ENCODE data around the gene TEX2. TPM values are rescaled to one million over a fixed set of nuclear protein-coding genes. Genes with fewer than 3 reads are reported as not detected.

TEX2 gene
- total and polyA plus RNA-seq, 9 of the 15 experiments (the other 6 are each of a cell fraction or from before 2014, with no cell fraction given) = 4.1 to 27.6 (median 19.3) TPM

- ChIA-PET POLR2A (no interaction called here), CTCF (ENCODE audit: low intra/inter-chr PET ratio) (interaction anchor here (0.6 kb wide), 2 partner anchors 214 to 231 kb away, joined by 3 to 6 read pairs; no protein-coding TSS in a partner anchor)
- H3K4me2 ChIP-seq (ENCODE audit: insufficient read depth, low read length) = no peak overlapping the region
- no peaks in the 10 kb centered on the region for H3K9me1 ChIP-seq (ENCODE audit: control insufficient read depth, insufficient read depth, low read length)
- H3K36me3 ChIP-seq (ENCODE audit: control insufficient read depth, insufficient read depth, low read length) = no peaks in the 10 kb centered on the region
- no peaks in the 10 kb centered on the region for H3K79me2 ChIP-seq (ENCODE audit: control insufficient read depth, insufficient read depth, low read length)
- intact Hi-C loops (cut with micrococcal nuclease) = no loop called here
- in situ Hi-C loops (cut with MboI) = loop anchor here (5.0 kb wide), 1 partner anchor 126 kb away; no protein-coding TSS in a partner anchor
- H3K4me1 ChIP-seq (replicated peaks in 1 of 2; ENCODE audit: control insufficient read depth in 2 of 2, insufficient read depth in 2 of 2, low read length in 2 of 2) = peaks cover 0 to 3% of the 10 kb centered on the region in 2 experiments; a peak in 1 of 5 replicates
- ATAC-seq (no peak), FAIRE-seq (no peak), DNase-seq (ENCODE audit: extremely low read depth in 1 of 4, low spot score in 3 of 4) (no peak)
- no peak overlapping the region for H3K27ac ChIP-seq (ENCODE audit: extremely low read depth, low read depth, low read length)
- WGBS (ENCODE audit: insufficient coverage, low coverage, missing lambda C conversion rate) = 54% methylated on average over 2 of the region's 3 CpGs
- H4K20me1 ChIP-seq (replicated peaks; ENCODE audit: control insufficient read depth, insufficient read depth, low read length) = no peaks in the 10 kb centered on the region
- no TSS peak for BruUV-seq (replicated peaks)
- no peak overlapping the region for H3K9ac ChIP-seq (ENCODE audit: insufficient read depth in 1 of 2, low read depth in 2 of 2, low read length in 2 of 2)
- no peak for TF ChIP-seq GTF2A2 (tag; IDR thresholded peaks at IDR 0.05)
- 0 out of 2 replicates have a peak, but pooled peaks have one; percentile 14 for TF ChIP-seq MAX (CRISPR knock-in tag; IDR thresholded peaks at IDR 0.05)
- no peak for TF ChIP-seq KLF6 (CRISPR knock-in tag; IDR thresholded peaks at IDR 0.05; ENCODE audit: borderline replicate concordance)
- no peak for TF ChIP-seq ZC3H8 (IDR thresholded peaks at IDR 0.05)
- no peak for TF ChIP-seq RFX1 (IDR thresholded peaks at IDR 0.05)
- TF ChIP-seq FOXP1 (CRISPR knock-in tag; IDR thresholded peaks at IDR 0.05) = no peak
- TF ChIP-seq ZNF766 (CRISPR knock-in tag; conservative IDR thresholded peaks at IDR 0.05) = no peak
- TF ChIP-seq TRIM24 (IDR thresholded peaks at IDR 0.05) = no peak
- H3K9me3 ChIP-seq (replicated peaks; ENCODE audit: control insufficient read depth, insufficient read depth, low read depth, low read length) = no peaks in the 10 kb centered on the region
- H2AFZ ChIP-seq (ENCODE audit: low read depth, low read length) = no peak overlapping the region
- no peak overlapping the region for H3K4me3 ChIP-seq
- no peaks in the 10 kb centered on the region for H3K27me3 ChIP-seq (ENCODE audit: control insufficient read depth in 2 of 2, insufficient read depth in 2 of 2, low read length in 2 of 2)
Measured at GRCh38 chr17:64278614-64279013, 15.6 kb upstream of the TEX2 start.
